Measurements from ENCODE around the gene CCDC158. TPM values are rescaled to one million over a fixed set of nuclear protein-coding genes. Genes with fewer than 3 reads are reported as not detected.

Gene CCDC158
- total RNA-seq, 4 donors from 2014 or later = 0.32 to 0.75 (median 0.48) TPM; not detected in 1

DNA sequence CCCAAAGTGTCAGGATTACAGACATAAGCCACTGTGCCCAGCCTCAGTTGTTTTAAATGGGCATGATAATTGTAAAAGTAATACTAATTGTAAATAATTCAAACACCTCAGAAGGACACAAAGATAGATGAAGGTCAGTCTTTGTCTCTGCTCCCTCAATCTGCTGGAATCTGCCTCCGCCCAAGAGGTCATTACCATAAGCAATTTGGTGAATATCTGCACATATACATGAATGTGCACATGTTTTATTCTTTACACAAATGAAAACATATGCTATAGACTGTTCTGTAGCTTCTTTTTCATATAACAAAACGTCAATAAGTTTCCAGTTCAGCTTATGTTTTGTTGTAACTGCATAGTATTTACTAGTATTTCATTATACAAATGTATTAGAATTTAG is 107.4 kb downstream of the CCDC158 start:
- DNase-seq (ENCODE audit: low spot score) (no peak), ATAC-seq (ENCODE audit: low FRiP score) (no peak)
- TF ChIP-seq, protein P1, sequence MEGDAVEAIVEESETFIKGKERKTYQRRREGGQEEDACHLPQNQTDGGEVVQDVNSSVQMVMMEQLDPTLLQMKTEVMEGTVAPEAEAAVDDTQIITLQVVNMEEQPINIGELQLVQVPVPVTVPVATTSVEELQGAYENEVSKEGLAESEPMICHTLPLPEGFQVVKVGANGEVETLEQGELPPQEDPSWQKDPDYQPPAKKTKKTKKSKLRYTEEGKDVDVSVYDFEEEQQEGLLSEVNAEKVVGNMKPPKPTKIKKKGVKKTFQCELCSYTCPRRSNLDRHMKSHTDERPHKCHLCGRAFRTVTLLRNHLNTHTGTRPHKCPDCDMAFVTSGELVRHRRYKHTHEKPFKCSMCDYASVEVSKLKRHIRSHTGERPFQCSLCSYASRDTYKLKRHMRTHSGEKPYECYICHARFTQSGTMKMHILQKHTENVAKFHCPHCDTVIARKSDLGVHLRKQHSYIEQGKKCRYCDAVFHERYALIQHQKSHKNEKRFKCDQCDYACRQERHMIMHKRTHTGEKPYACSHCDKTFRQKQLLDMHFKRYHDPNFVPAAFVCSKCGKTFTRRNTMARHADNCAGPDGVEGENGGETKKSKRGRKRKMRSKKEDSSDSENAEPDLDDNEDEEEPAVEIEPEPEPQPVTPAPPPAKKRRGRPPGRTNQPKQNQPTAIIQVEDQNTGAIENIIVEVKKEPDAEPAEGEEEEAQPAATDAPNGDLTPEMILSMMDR (IDR thresholded peaks at IDR 0.05) = no peak

DNA sequence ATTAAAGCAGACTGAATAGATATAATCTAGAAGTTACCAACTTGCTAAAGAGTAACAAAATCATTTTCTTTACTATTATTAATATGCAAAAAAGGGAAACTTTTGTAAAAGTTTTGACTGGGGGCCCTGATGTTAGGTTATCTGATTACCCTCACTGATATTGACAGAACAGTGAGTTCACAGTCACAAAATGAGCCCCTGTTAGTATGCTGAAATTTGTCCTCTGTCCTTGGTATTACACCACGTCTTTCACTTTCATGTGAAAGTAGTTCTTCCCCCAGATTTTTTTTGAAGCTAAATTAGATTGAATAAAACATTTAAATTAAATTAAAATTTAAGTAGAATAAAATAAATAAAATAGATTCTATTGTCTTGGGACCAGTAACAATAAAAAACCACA is 108.5 kb downstream of the CCDC158 start:
- ATAC-seq (ENCODE audit: low FRiP score) = no peak

DNA sequence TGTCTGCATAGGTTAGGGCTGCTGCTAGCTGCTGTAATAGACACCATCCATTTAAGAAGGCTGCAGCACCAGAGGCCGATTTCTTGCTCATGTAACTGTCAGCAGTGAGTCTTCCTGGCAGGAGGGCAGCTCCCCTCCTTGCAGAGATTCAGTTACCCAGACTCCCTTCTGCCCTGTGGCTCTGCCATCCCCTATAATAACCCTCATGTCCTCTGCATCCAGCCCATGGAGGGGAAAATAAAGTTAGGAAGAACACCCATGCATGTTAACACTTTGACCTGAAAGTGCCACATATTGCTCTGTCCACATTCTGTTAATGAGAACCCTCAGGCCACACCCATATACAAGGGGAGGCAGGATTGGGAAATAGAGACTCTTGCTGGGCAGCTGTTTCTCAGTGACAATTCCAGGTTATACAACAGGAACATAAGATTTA is 109.0 kb downstream of the CCDC158 start:
- DNase-seq (ENCODE audit: low spot score) (no peak), ATAC-seq (ENCODE audit: low FRiP score) (no peak)

More for the DNA sequence above, 108.5 kb downstream of the CCDC158 start:
- TF ChIP-seq, protein P1 (IDR thresholded peaks at IDR 0.05) = no peak
- no peak for DNase-seq (ENCODE audit: low spot score)

DNA sequence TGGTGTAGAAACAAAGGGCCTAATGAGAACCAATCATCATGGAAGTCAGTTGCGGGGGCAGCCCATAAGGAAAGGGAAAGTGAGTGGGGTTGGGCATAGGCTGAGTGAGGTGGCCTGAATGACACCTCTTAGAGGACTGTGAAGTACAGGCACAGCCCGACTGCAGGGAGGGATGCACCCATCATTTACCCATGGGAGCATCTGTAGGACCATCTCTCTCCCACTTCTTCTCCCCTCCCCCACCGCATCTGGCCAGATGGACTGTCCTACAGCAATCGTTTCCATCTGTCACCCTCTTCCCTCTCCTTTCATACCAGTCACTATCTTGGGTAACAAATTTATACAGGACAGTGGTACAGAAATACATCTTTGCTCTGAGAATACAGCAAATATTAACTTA is 110.3 kb downstream of the CCDC158 start:
- TF ChIP-seq, protein P1 (IDR thresholded peaks at IDR 0.05) = no peak
- no peak for DNase-seq (ENCODE audit: low spot score)
- no peak for ATAC-seq (ENCODE audit: low FRiP score)

More for the DNA sequence above, 109.0 kb downstream of the CCDC158 start:
- TF ChIP-seq, protein P1 (IDR thresholded peaks at IDR 0.05) = no peak

DNA sequence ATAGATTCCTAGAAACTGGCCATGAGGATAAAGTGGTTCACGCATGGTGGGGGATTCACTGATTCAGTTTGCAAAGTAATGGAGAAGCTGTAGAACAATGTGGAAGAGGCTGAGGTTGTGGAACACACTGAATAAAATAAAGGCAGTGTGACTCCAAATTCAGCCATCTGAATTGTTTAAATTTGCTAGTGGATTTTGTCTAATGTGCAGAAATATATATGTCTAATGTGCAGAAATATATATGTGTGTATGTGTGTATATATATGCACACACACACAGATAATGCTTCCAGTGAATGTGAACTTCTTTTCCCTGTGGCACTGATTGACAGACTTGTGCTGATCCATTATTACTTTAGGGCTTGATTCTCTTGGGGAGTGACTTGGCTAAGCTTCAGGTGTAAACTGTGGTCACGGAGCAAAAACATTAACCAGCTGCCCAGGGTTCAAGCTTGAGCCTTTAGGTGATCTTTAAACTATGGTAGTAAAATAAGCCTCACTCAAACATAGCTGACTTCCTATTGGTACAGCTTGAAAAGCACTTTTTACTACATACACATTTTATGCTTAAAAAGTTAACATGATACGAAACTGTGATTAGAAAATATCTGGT is 110.9 kb downstream of the CCDC158 start:
- no peak for ATAC-seq (ENCODE audit: low FRiP score)
- DNase-seq (ENCODE audit: low spot score) = no peak
- TF ChIP-seq, protein P1 (IDR thresholded peaks at IDR 0.05) = no peak

DNA sequence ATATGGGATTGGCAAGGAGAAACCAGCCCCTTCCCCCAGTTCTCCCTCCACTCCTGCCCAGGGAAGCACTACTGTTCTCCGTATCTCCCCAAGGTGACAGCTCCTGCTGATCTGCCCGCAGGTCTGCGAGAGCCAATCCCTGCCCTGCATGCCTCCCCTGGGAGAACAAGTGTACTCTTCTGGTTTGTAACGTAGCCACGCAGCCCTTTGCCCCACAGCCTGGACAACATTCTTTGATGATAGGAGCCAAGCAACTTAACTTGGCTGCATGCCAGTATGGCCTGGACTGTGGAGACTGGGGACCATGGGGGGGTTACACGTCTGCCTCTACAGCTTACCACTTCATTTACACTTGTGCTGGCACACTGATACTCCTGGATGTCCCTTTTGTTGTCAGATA is 112.4 kb downstream of the CCDC158 start:
- no peak for ATAC-seq (ENCODE audit: low FRiP score)
- TF ChIP-seq, protein P1 (IDR thresholded peaks at IDR 0.05) = no peak
- DNase-seq (ENCODE audit: low spot score) = no peak

DNA sequence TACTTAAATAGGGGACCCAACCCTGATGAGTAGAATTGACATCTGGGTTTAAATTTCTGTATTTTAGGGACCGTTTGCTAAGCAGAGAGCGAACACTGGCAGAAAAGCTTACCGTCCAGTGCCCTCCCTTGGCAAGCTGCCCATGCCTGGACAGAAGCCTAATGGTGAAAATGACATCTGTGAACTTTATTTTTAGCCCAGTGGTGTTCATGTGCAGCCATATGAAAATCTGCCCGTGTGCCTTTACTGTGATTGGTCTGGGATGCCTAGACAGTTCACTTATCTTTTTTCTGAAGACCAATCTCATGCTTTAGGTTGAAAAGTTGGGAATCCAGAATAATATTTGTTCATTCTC is 113.3 kb downstream of the CCDC158 start:
- no peak for DNase-seq (ENCODE audit: low spot score)
- ATAC-seq (ENCODE audit: low FRiP score) = no peak
- TF ChIP-seq, protein P1 (IDR thresholded peaks at IDR 0.05) = no peak
